GM04503 (cell line): ENCODE results near the gene ITGB7.

ENCODE experiments used
- DNase-seq: peaks from one replicate; pipeline ENCODE4 v3.0.0-alpha.2; 2012; ENCODE audit warnings: low read depth

The ITGB7 gene

GRCh38 chr12:53196486-53196885, 10.6 kb downstream of the ITGB7 start:
- DNase-seq: no peak

GRCh38 chr12:53195516-53196420, 11.3 kb downstream of the ITGB7 start:
- no peak for DNase-seq

- no peak for DNase-seq
Measured at GRCh38 chr12:53194973-53195372, 12.1 kb downstream of the ITGB7 start.

- DNase-seq: no peak
Measured at GRCh38 chr12:53193985-53194716, 12.9 kb downstream of the ITGB7 start.

- no peak for DNase-seq
Measured at GRCh38 chr12:53193040-53193439, 14.0 kb downstream of the ITGB7 start.

- DNase-seq: no peak
Measured at GRCh38 chr12:53192531-53193021, 14.5 kb downstream of the ITGB7 start.

GRCh38 chr12:53191885-53192530, 15.0 kb downstream of the ITGB7 start:
- DNase-seq: no peak

GRCh38 chr12:53191096-53191884, 15.8 kb downstream of the ITGB7 start:
- no peak for DNase-seq

- DNase-seq: no peak
Measured at GRCh38 chr12:53190108-53190729, 16.8 kb downstream of the ITGB7 start.

GRCh38 chr12:53187145-53187899, 19.7 kb downstream of the ITGB7 start:
- no peak for DNase-seq

GRCh38 chr12:53186745-53187144, 20.3 kb downstream of the ITGB7 start:
- DNase-seq: no peak

- DNase-seq: no peak
Measured at GRCh38 chr12:53185582-53186153, 21.4 kb downstream of the ITGB7 start.

- no peak for DNase-seq
Measured at GRCh38 chr12:53184828-53185227, 22.2 kb downstream of the ITGB7 start.

GRCh38 chr12:53182903-53183302, 24.1 kb downstream of the ITGB7 start:
- DNase-seq: no peak

GRCh38 chr12:53181935-53182334, 25.1 kb downstream of the ITGB7 start:
- no peak for DNase-seq

- no peak for DNase-seq
Measured at GRCh38 chr12:53180931-53181645, 26.0 kb downstream of the ITGB7 start.

- DNase-seq: peak; percentile 81
Measured at GRCh38 chr12:53180220-53180930, 26.7 kb downstream of the ITGB7 start, which contains the start of the genes CSAD and ZNF740. Gene CSAD (minus strand): TSS chr12:53180925. CDS start chr12:53173470, 7,455 bp downstream. Gene ZNF740 (plus strand): TSS chr12:53180722. CDS start chr12:53181984, 1,262 bp downstream.

- DNase-seq: no peak
Measured at GRCh38 chr12:53179687-53180219, 27.3 kb downstream of the ITGB7 start.
